Activated naive CD8-positive, alpha-beta T cell treated with anti-CD3 and anti-CD28 coated beads, Interleukin-2, amount 50 U/mL, for 24 hours (primary cell): ENCODE data around the gene MEGF10.
"Not testable (repeated sequence)": the region's sequence is repeated elsewhere in the genome, so short reads cannot be mapped to it uniquely, and the experiment has no call there.

Experiments used
- ATAC-seq: fragments of 150-1000 bp; cut with Tn5 transposase; one replicate; pipeline ENCODE4 v1.10.0; 2021
- DNase-seq: peaks from one replicate; pipeline ENCODE4 v3.0.0; 2021
- H3K27ac Mint-ChIP-seq: one replicate; pipeline ENCODE4 v1.8.0; 2021; ENCODE audit warnings: mild to moderate bottlenecking, mixed read lengths
- H3K27me3 Mint-ChIP-seq: one replicate; pipeline ENCODE4 v1.8.0; 2021; ENCODE audit warnings: mixed read lengths
- H3K36me3 Mint-ChIP-seq: one replicate; pipeline ENCODE4 v1.8.0; 2021; ENCODE audit warnings: low read depth, mixed read lengths
- H3K4me1 Mint-ChIP-seq: one replicate; pipeline ENCODE4 v1.8.0; 2021; ENCODE audit warnings: mixed read lengths
- H3K4me3 Mint-ChIP-seq: one replicate; pipeline ENCODE4 v1.8.0; 2021; ENCODE audit warnings: mild to moderate bottlenecking, moderate library complexity, mixed read lengths
- H3K9me3 Mint-ChIP-seq: one replicate; pipeline ENCODE4 v1.8.0; 2021; ENCODE audit warnings: mixed read lengths

The MEGF10 gene

DNA sequence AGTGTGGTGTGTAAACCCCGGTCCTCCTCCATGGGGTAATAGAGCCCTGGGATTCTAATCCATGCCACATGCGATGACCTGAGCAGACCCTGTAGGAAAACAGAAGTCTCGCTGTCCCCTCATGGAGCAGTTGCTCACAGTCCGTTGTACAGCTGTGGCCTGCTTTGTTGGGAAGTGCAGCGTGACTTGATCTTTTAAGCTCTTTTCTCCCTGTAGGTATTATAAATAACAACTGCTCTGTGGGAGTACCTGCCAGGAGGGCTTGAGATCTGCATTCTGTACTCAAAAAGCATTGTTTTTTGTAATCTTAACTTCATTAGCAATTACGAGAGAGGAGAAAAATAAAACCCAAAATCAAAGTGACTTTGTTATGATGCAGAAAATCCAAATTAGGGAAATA is 17.3 kb downstream of the MEGF10 start:
- DNase-seq = no peak
- Mint-ChIP-seq H3K27ac (no peak overlapping the region), H3K9me3 (no peaks in the 10 kb centered on the region), H3K36me3 (no peaks in the 10 kb centered on the region), H3K4me1 (no peaks in the 10 kb centered on the region), H3K4me3 (no peak overlapping the region), H3K27me3 (no peaks in the 10 kb centered on the region)
- ATAC-seq = no peak

DNA sequence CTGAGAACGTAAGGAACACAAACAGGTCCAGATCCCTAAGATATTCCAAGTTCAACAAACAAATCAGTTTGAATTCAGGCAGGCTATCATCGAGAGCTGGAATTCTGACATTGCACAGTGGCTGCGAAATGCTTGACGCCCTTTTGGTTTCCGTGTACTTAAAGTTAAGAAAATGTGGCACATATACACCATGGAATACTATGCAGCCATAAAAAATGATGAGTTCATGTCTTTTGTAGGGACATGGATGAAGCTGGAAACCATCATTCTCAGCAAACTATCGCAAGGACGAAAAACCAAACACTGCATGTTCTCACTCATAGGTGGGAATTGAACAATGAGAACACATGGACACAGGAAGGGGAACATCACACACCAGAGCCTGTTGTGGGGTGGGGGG is 17.7 kb downstream of the MEGF10 start:
- not testable (repeated sequence) for H3K4me3 Mint-ChIP-seq, H3K27ac Mint-ChIP-seq, H3K4me1 Mint-ChIP-seq, DNase-seq, H3K36me3 Mint-ChIP-seq, H3K9me3 Mint-ChIP-seq, H3K27me3 Mint-ChIP-seq, ATAC-seq

DNA sequence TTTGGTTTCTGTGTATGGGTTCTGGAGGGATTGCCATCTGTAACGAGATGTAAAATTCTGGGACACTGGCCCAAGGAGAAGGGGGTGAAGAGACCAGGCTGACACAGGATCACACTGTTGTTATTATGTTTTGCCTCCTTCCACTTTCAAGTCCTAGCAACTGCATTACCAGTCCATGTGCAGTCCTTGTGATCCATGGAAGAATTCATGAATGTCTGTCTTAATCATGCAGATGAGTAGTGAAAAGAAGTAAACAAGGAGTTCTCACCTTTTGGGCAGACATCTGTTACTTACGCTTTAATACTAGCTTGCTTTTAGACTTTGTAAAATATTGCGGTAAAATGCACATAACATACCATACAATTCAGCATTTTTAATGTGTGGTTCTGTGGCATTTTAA is 18.3 kb downstream of the MEGF10 start:
- no peaks in the 10 kb centered on the region for H3K27me3 Mint-ChIP-seq
- H3K36me3 Mint-ChIP-seq = no peaks in the 10 kb centered on the region
- ATAC-seq (no peak), DNase-seq (no peak)
- H3K27ac Mint-ChIP-seq = no peak overlapping the region
- no peaks in the 10 kb centered on the region for H3K9me3 Mint-ChIP-seq
- H3K4me1 Mint-ChIP-seq = no peaks in the 10 kb centered on the region
- H3K4me3 Mint-ChIP-seq = no peak overlapping the region

DNA sequence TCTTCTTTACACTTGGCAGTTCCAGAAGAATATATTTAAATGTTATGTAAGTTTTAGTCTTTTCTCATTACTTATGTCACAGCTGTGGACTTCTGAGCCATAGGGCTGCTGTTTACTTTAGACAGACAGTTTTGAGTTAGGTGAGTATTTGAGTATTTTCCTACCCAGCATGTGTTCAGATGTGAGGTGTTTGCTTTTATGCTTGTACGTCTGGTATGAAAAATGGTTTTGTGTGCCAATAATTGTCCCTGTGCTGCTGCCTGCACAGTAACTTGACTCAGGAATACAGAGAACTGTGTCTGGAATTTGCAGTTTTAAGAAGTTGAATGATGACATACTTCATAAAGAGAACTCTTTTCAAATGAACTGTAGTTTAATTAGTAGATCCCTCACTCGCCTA is 20.8 kb downstream of the MEGF10 start:
- ATAC-seq = no peak
- Mint-ChIP-seq H3K36me3 (no peaks in the 10 kb centered on the region), H3K4me1 (no peaks in the 10 kb centered on the region), H3K4me3 (no peak overlapping the region), H3K9me3 (no peaks in the 10 kb centered on the region), H3K27me3 (no peaks in the 10 kb centered on the region), H3K27ac (no peak overlapping the region)
- DNase-seq = no peak

DNA sequence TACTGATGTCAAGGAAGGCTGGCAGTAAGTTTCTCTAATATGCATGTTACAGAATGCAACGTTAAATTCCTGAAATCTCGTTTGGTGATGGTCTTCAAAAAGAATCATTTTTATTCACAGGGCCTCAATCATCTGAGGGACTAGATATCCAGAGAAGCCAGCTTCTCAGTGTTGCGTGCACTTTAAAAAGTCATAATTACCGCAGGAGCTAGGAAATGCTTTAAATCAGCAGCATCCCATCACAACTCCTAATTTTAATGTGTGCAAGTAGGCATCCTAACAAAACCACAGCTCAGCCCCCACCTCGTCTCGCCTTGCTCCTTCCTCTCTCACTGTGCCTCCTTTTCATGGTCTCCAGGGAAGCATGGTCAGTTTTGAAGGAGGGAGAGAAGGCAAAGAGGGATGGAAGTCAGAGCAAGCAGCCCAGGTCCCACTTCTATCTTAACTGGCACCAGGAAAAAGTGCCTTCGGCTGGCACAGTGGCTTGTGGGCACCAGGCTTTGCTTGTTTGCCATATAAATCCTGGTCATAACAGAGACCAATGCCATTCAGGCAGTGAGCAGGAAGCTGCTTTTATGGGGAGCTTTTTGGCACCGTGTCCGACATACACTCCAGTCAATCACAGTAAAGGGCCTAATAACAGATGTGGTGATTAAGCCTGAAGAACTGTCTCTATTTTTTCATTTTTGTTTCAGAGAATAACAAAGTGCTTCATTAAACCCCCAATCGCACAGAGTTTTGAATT is 21.4 kb downstream of the MEGF10 start:
- no peak for ATAC-seq
- no peaks in the 10 kb centered on the region for H3K36me3 Mint-ChIP-seq
- no peaks in the 10 kb centered on the region for H3K9me3 Mint-ChIP-seq
- no peaks in the 10 kb centered on the region for H3K4me1 Mint-ChIP-seq
- H3K4me3 Mint-ChIP-seq = no peak overlapping the region
- no peaks in the 10 kb centered on the region for H3K27me3 Mint-ChIP-seq
- H3K27ac Mint-ChIP-seq = no peak overlapping the region
- no peak for DNase-seq

DNA sequence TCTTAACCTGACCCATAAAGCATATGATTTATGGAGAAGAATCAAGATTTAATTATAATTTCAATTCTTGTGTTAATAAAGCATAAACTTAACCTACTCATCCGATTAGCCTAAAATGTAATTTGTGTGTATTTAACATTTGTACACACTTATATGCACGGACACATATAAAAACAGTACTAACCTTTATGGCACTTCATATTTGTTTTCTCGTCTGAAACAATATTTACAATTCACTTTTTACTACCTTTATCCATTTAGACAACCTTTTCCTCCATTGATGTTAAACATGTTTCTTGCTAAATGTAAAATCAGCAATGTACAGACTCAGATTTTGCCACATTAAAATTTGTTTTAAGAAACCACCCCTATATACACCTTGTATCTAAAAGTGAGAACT is 22.8 kb downstream of the MEGF10 start:
- no peaks in the 10 kb centered on the region for H3K4me1 Mint-ChIP-seq
- peaks cover 6% of the 10 kb centered on the region for H3K27me3 Mint-ChIP-seq
- no peak overlapping the region for H3K27ac Mint-ChIP-seq
- no peak for ATAC-seq
- no peak overlapping the region for H3K4me3 Mint-ChIP-seq
- no peak for DNase-seq
- no peaks in the 10 kb centered on the region for H3K9me3 Mint-ChIP-seq
- no peaks in the 10 kb centered on the region for H3K36me3 Mint-ChIP-seq

DNA sequence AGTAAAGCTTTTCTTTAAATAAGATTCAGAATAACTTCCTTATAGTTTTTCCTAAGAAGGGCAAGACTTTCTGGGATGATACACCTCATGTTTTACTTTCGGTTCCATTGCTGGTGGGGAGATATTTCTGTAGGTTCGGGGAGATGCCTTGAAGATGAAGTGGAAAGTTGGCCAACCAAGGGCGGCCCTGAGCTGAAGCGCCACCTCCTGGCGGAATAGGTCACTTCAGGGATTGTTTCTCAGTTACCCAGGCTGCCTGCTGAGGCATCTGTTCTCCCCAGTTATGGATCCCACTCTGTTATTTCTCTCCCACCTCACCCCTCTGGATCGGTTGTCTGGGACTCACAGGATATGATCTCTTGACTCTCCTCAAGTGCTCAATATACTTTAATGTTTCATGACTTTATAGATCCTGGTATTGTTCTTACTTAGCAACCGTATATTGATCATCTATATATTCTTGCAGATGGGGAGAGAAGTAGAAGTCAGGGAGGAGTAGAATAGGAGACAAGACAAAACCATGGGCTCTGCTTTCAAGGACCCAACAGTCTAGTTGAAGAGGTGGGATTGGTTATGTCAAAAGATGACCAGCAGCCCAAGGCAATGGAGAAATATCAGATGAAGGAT is 23.4 kb downstream of the MEGF10 start:
- no peaks in the 10 kb centered on the region for H3K36me3 Mint-ChIP-seq
- peak; percentile 75 for ATAC-seq
- peaks cover 6% of the 10 kb centered on the region for H3K27me3 Mint-ChIP-seq
- H3K4me3 Mint-ChIP-seq = no peak overlapping the region
- H3K9me3 Mint-ChIP-seq = no peaks in the 10 kb centered on the region
- DNase-seq = peak; percentile 72
- H3K4me1 Mint-ChIP-seq = no peaks in the 10 kb centered on the region
- no peak overlapping the region for H3K27ac Mint-ChIP-seq

DNA sequence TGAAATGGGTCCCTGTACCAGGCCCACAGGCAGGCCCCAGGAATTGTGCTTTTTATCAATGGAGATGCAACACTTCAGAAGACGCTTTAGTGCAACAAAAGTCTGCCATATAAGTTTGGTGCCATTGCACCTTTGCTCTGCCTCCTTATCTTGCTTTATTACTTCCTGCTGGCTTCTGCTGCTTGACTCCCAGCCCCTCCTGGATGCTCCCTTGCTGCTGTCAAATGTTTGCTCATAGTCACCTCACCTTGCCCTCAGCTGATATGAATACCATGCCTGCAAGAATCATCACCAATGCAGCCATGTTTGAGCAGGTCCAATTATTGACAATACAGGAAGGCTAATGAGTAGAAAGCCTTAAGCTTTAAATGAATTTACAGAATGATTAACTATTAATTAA is 25.4 kb downstream of the MEGF10 start:
- DNase-seq = no peak
- H3K27me3 Mint-ChIP-seq = peaks cover 6% of the 10 kb centered on the region
- no peak for ATAC-seq
- H3K36me3 Mint-ChIP-seq = no peaks in the 10 kb centered on the region
- no peaks in the 10 kb centered on the region for H3K9me3 Mint-ChIP-seq
- H3K4me1 Mint-ChIP-seq = peaks cover 14% of the 10 kb centered on the region
- H3K27ac Mint-ChIP-seq = no peak overlapping the region
- no peak overlapping the region for H3K4me3 Mint-ChIP-seq

DNA sequence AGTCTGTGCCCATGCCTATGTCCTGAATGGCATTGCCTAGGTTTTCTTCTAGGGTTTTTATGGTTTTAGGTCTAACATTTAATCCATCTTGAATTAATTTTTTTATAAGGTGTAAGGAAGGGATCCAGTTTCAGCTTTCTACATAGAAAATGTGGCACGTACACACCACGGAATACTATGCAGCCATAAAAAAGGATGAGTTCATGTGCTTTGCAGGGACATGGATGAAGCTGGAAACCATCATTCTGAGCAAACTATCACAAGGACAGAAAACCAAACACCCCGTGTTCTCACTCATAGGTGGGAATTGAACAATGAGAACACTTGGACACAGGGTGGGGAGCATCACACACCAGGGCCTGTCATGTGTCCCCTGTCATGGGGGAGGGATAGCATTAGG is 26.8 kb downstream of the MEGF10 start:
- not testable (repeated sequence) for H3K27me3 Mint-ChIP-seq, H3K36me3 Mint-ChIP-seq, H3K9me3 Mint-ChIP-seq, DNase-seq, ATAC-seq, H3K4me3 Mint-ChIP-seq, H3K27ac Mint-ChIP-seq
- H3K4me1 Mint-ChIP-seq = peaks cover 26% of the 10 kb centered on the region

DNA sequence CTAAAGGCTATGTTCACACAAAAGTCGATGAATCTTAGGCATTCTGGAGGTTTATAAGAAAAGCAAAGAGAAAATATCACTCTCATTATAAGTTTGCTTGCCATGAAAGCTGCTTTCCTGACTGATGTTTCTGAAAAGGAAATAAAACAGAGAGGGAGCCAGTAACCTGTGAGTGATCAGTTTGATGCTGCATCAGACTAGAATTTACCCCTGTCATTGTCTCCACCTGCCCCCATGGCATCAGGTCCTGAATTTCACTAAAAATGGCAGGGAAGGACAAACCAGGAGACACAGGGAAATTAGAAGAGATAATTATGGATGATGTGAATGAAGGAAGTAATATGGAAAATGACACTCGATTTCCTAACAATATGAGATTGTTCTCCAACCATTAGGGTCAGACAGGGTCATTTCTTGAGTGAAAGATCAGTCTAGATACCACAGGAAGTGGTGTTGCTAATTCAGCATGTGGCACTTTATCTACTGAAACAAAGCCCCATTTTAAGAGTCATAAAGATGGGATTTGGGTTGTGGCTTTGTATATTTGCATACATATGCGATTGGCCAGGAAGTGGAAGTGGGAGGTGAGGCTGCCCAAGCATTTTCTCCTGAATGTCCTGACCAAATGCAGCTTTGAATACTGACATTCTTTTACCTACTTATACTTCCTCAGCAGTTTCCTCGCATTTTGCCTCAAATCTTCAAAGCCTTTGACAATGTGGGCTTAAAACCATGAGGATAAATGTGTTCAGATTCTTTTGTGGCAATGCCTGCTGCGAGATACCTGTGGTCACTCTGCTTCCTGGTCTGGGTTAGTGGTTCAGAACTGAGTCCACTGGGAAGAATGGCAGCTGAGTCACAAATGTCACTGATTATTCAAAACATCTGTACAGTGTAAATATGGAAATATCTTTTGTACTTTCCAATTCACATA is 29.7 kb downstream of the MEGF10 start:
- Mint-ChIP-seq H3K27ac (peak overlapping the region; percentile 54), H3K27me3 (peaks cover 6% of the 10 kb centered on the region), H3K4me1 (peaks cover 26% of the 10 kb centered on the region), H3K9me3 (no peaks in the 10 kb centered on the region), H3K36me3 (no peaks in the 10 kb centered on the region), H3K4me3 (no peak overlapping the region)
- ATAC-seq (peak; percentile 91), DNase-seq (peak; percentile 5)

DNA sequence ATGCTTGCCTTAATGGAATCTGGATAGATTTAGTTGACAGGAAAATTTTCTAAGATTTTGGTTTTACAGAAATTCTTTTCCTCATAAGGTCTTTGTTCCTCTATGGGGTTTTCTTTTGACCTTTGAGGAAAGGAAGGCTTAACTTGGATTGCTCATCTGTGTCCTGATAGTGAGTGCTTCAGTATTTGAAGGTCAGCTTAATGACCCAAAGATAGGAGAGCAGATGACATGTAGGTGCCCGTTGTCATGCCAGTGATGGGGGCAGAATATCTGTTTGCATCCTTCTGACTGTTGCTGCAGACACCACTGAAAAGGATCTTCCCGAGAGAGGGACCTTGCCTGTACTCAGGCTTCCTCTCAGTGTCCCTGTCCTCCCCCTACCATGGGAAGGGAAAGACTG is 30.9 kb downstream of the MEGF10 start:
- Mint-ChIP-seq H3K4me3 (no peak overlapping the region), H3K27me3 (peaks cover 6% of the 10 kb centered on the region), H3K36me3 (no peaks in the 10 kb centered on the region), H3K9me3 (no peaks in the 10 kb centered on the region), H3K27ac (no peak overlapping the region), H3K4me1 (peaks cover 26% of the 10 kb centered on the region)
- ATAC-seq (peak; percentile 11), DNase-seq (no peak)

DNA sequence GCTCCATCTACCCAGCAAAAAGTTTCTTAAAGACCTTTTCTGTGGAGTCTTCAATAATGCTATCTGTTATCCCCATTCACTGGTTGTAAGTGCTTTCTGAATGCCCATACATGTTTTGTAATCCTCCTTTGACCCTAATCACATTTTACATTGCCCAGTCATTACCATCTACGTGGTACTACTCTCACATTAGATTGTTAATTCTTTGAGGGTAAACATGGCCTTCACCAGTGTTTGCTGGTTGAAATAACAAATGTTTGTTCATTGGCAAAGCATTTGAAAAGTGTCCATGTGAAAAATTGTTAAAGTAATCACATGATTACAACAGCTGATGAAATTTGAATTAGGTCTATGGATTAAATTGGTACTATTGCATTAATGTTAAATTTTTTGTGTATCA is 31.8 kb downstream of the MEGF10 start:
- DNase-seq = no peak
- Mint-ChIP-seq H3K4me1 (peaks cover 26% of the 10 kb centered on the region), H3K9me3 (no peaks in the 10 kb centered on the region), H3K4me3 (no peak overlapping the region), H3K36me3 (no peaks in the 10 kb centered on the region), H3K27ac (no peak overlapping the region), H3K27me3 (peaks cover 6% of the 10 kb centered on the region)
- ATAC-seq = no peak

DNA sequence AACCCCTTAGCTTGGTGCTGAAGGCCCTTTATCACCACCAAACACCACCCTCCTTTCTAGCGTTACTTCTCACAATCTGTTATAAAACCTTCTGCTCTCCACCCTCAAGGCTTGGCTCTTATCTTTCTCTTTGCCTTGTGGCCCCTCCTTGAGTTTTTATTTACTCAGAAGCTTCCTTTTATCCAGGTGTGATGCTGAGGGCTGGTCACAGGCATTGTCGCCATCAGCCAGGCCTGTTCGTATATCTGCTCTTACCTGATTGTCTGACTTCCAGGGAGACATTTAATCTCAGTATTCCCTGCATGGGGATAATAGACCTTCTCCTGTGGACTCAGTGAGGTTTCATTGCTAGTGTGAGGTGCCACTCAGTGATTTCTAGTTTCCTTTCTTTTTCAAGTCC is 34.2 kb downstream of the MEGF10 start:
- Mint-ChIP-seq H3K27me3 (no peaks in the 10 kb centered on the region), H3K27ac (no peak overlapping the region), H3K9me3 (no peaks in the 10 kb centered on the region), H3K4me1 (peaks cover 24% of the 10 kb centered on the region), H3K36me3 (no peaks in the 10 kb centered on the region), H3K4me3 (no peak overlapping the region)
- DNase-seq (no peak), ATAC-seq (no peak)

DNA sequence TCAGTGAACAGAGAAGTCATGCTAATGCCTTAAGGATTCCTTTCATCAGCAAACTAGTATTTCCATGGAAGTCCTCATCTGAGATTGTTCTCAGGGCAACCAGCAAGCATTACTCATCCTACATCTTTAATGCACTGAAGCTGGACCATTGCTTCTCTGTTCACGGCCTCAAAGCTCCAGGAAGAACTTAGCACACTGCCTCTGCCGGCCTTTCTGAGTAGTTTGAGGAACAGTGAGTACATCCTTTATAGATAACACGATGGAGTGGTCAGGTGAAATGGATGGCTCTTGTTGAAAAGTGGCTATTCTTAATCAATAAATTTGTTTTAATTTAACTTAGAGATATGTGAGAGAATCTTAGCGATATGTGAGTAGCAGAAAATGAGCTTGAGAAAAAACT is 35.8 kb downstream of the MEGF10 start:
- Mint-ChIP-seq H3K4me1 (peaks cover 7% of the 10 kb centered on the region), H3K36me3 (no peaks in the 10 kb centered on the region), H3K4me3 (no peak overlapping the region), H3K27me3 (peaks cover 12% of the 10 kb centered on the region), H3K9me3 (no peaks in the 10 kb centered on the region), H3K27ac (no peak overlapping the region)
- DNase-seq (no peak), ATAC-seq (no peak)
